Pulmonary artery endothelial cell (primary cell): ENCODE data around the gene ALDH1B1. TPM values are rescaled to one million over a fixed set of nuclear protein-coding genes. Genes with fewer than 3 reads are reported as not detected.
"Not testable (repeated sequence)": the region's sequence is repeated elsewhere in the genome, so short reads cannot be mapped to it uniquely, and the experiment has no call there.

Experiments used
- DNase-seq: peaks from one replicate; pipeline ENCODE4 v3.0.0-alpha.2; 2011; ENCODE audit warnings: low read depth, low spot score
- total RNA-seq: library from RNA; depleted of rRNA; stranded (reverse); fragments of >200 nt; gene quantifications from 2 replicates; pipeline ENCODE4 v1.2.3, GENCODE V29; 2014

The ALDH1B1 gene
- total RNA-seq, 1 donor from 2014 or later = 24.7 TPM

DNA sequence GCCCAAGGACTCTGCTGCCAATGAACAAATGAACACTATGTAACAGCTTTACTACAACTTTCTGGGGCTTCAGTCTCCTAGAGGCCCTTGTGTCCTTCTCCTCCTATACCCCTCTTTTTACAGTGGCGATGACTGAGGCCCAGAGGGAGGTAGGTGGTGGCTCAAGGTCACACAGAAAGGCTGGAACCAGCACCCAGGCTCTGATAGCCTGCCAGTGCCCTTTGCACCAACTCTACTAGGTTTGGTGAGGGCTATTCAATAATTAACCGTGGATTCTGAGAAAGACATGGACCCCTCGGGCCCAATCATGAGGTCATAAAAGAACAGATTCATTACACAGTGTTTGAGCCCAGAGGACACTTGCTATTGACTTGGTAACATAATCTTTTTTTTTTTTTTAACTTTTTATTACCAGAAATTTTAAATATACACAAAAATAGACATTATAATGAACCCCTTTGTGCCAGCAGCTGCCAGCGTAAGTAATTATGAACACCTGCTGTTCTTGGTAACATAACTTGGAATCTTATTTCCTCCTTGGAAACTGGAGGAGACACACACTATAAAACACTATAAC is 6.1 kb upstream of the ALDH1B1 start:
- no peak for DNase-seq

- no peak for DNase-seq
Measured at GRCh38 chr9:38387066-38387465, 5.4 kb upstream of the ALDH1B1 start.

- DNase-seq = no peak
Measured at GRCh38 chr9:38387751-38388150, 4.8 kb upstream of the ALDH1B1 start.

DNA sequence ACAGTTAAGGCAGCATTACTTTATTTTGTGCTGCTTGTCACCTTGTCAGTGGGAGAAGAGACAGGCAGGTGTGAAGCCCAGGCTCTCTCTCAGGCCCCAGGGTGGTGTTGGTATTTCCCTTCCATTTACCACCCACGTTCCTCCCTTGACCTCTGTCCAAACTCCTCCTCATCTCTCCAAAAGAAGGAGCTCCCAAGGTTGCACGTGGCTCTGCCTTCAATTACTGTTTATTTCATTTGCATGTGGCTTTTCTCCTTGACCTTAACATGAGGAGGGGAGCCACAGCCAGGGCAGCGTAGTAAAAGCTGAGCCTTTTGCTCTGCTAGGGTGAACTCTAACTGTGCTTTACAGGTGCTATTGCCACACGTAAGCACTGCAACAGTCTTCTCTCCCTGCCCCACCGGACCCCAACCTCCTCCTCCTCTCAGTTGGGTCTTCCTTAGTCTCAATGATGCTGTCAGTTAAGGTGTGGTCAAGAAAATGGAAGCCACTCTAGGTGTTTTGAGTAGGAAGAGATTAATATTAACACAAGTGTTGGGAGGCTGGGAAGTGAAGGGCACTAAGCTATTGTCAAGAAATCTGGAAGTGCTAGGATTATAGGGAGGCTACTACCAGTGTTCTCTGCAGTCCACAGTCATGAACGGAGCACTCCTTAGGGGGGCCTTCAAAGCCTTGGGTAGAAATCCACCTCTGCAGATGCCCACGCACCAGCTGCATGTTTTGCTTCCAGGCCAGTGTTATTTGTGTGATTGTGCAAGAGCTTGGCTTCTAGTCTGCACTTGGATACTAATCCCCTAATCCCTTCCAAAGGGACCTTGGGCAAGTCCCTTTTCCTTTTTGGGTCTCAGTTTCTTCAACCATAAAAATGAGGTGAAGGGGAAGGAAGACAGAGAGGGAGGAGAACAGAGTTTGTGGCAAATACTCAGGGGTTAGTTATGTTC is 3.9 kb upstream of the ALDH1B1 start:
- no peak for DNase-seq

DNA sequence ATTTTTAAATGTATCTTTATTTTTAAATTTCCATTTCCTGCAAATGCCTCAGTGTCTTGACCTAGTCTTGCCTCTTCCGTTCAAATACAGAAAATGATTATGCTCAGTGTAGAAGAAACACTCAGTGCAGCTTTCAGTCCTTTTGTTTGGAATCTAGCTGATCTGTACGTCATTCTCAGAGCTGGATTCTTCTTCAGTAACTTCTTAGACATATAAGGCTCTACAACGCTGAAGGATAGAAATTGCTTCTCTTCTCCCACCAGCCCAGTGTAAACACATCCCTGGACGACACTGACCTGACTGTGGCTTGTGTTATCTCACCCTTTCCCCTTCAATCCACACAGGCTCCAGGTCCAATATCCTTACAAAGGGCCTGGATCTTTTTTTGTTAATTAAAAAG is 3.2 kb upstream of the ALDH1B1 start:
- DNase-seq = no peak

GRCh38 chr9:38390442-38390841 is 2.1 kb upstream of the ALDH1B1 start:
- DNase-seq = no peak

DNA sequence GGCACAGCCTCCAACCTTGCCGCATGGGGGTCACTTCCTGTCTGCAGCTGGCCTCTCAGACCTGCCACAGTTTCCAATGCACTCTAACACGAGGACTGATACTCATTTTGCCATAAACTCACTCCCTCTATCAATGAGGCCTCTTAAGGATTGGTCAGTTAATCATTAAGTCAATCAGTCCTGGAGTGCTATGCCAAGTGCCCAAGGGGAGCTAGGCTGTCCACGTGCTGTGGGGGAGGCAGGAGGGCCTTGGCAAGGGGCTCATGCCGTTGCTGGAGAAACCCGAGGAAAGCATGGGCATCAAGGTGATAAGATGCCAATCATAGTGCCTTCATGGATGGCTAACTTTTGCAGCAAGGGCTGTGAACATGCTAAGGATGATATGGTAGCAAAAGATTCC is 1.7 kb upstream of the ALDH1B1 start:
- no peak for DNase-seq

- DNase-seq = no peak
Measured at GRCh38 chr9:38391278-38392118, 1.0 kb upstream of the ALDH1B1 start.

DNA sequence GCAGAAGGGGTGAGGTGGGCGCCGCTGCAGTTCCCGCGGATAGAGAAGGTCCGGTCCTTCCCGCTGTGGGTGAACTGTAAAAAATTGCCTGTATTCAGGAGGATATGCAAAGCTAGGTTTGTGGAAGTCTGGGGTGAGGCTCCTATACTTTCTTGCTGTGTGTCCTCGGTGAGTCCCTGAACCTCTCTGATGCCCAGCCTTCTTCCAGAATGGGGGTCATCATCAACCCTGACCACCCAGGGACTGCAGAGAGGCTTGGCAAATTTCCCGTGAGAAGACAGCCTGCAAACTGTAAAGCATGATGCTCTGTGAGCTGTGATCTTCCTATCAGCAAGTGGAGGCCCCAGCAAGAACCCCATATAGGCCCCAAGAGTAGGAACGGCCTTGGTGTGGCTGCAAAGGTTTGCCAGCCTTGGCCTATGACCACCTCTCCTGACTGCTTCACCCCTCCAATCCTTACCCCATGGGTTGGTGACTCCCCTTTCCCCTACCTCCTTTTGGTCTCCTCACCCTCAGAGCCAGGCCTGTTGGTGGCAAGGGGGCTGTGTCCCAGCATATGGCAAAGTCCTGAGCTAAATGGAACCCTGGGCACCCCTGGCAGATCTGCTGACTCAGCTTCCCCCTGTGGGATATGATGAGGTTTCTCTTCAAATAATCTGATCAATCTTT is 760 bp downstream of the ALDH1B1 start:
- DNase-seq = no peak

GRCh38 chr9:38394416-38394815 is 1.9 kb downstream of the ALDH1B1 start:
- DNase-seq = no peak

GRCh38 chr9:38395653-38396370 is 3.3 kb downstream of the ALDH1B1 start:
- DNase-seq = no peak

DNA sequence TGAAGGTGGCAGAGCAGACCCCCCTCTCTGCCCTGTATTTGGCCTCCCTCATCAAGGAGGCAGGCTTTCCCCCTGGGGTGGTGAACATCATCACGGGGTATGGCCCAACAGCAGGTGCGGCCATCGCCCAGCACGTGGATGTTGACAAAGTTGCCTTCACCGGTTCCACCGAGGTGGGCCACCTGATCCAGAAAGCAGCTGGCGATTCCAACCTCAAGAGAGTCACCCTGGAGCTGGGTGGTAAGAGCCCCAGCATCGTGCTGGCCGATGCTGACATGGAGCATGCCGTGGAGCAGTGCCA is 3.8 kb downstream of the ALDH1B1 start:
- DNase-seq = no peak

- DNase-seq = not testable (repeated sequence)
Measured at GRCh38 chr9:38399191-38399590, 6.7 kb downstream of the ALDH1B1 start.

GRCh38 chr9:38401994-38402393 is 9.5 kb downstream of the ALDH1B1 start:
- no peak for DNase-seq

DNA sequence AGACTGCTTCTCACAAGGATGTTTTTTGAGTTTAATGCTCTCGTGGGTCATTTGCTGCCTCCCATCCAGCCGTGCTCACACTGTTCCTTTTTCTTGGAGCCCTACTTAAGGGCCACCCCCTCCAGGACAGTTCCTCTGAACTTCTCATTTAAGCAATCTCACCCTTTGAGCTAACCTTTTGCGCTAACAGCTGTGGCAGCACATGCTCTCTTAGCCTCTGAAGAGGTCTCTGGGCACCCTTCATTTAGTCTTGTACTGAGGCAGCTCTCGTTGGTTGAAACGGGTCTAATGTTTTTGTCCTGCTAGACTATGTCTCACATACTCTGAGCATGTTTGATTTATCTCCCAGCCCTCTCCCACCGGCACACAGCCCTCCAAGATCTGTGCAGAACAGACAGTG is 11.8 kb downstream of the ALDH1B1 start:
- no peak for DNase-seq

DNA sequence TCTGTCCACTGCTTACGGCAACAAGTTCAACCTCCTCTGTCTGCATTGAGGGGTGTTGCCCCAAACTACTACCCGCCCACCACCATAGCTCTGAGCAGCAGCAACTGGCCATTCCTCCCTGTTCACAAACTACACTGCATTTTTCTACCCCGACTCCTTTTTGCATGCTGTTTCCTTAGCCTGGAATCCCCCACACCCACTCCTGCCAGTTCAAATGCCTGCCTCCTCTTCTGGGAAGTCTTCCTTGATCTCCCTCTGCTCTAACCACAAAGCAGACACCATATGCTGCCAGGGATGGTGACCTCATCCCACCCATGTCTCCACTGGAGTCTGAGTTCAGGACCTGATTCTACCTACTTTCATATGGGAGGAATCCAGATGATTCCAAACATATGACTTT is 13.3 kb downstream of the ALDH1B1 start:
- no peak for DNase-seq

DNA sequence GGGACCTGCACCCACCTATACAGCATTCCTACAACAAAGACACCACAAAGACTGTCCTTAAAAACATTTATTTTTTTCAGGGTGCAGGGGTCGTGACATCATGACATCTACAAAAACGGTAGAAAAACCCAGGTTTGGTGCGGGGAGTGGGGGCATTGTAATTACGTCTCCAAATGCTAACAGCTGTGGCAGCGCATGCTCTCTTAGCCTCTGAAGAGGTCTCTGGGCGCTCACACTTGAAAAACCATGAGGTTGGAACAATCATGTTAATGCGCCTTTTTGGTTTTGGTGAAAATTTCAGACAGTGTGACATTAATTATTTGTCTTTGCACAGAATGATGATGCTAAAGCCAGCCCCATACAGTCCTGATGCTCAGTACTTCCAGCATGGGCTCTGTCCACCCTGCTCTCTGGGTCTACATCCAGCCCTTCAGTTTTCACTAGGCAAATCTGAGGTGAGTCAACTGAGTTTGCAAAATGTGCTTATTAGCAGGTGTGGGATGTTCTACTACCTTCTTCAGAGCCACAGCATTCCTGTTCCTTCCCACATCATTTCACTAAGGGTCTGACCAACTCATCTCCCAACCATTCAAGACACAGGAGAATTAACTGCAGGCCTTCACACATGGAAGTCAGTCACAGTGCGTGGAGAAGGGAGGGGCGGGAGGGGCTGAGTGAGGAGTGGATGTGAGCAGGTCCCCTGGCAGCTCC is 14.1 kb downstream of the ALDH1B1 start:
- DNase-seq = no peak

- DNase-seq = no peak
Measured at GRCh38 chr9:38408719-38409118, 16.2 kb downstream of the ALDH1B1 start.

DNA sequence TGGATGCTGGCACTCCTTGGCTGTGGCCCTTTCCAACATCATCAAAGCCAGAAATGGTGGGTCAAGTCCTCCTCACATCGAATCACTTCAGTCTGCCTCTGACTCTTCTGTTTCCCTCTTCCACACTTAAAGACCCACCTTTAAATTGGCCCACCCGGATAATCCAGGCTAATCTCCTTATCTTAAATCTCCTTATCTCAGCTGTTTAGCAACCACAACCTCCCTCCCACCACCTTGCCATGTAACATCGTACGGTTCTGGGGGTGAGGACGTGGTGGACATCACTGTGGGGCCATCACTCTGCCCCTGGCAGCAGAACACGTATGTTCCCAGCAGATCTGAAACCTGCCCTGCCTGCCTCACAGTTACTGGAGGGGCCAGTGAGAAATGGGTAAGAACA is 20.2 kb downstream of the ALDH1B1 start:
- no peak for DNase-seq

DNA sequence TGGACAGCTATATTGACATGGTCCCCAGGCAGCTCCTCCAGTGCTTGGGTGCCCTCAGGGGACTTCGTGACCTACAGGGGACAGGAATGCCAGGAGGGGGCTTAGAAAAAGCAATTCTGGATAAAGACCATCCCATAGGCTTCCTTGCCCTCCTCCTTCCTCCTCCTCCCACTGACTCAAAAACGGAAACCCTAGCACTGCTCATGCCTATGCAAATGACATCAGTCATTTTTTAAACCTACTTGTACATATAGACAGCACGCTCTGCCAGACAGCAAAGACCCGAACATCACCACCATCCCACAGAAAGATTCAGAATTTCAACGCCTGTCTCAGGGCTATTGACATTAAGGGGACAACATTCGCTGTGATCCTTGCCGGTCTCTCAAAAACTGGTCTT is 20.8 kb downstream of the ALDH1B1 start:
- no peak for DNase-seq
